Dermis blood vessel endothelial cell (primary cell): ENCODE results near the gene EVI5L. TPM values are rescaled to one million over a fixed set of nuclear protein-coding genes. Genes with fewer than 3 reads are reported as not detected.

ENCODE experiments used
- DNase-seq: peaks from one replicate; pipeline ENCODE4 v3.0.0; 2010
- total RNA-seq: library from RNA; depleted of rRNA; stranded (reverse); fragments of >200 nt; gene quantifications from 2 replicates; pipeline ENCODE4 v1.2.3, GENCODE V29; 2014

Gene EVI5L
- total RNA-seq, 1 donor from 2014 or later, result 12.6 TPM

DNA sequence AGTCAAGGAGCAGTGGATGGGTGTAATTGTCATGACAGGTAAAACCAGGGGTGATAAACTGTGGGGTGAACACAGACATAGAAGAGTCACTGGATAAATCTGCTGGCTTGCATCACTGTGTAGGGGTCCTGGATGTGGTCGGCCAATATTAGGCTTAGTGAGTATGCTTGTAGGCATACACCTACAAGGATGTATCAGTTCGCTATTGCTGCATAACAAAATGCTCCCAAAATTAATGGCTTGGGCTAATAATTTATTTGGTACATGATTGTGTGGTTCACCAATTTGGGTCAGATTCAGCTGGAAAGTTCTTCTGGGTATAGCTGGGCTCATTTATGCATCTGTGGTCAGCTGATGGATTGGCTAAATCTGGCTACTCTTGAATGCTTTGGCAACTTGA is 11.2 kb upstream of the EVI5L start:
- DNase-seq, result no peak

DNA sequence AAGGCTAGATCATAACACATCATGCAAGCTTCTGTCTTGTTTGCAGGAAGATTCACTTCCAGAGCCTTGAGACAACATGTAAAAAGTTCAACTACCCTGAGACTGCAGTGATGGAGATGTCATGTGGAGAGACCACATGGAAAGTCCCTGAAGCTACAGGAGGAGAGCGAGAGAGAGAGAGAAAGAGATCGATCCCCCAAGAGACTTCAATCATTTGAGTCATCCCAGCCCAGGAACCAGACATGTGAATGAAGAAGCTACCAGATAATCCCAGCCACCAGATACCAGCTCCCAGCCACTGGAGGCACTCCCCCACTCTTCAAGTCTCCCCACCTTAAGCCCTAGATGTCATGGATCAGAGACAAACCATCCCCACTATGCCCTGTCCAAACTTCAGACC is 10.7 kb upstream of the EVI5L start:
- no peak for DNase-seq

DNA sequence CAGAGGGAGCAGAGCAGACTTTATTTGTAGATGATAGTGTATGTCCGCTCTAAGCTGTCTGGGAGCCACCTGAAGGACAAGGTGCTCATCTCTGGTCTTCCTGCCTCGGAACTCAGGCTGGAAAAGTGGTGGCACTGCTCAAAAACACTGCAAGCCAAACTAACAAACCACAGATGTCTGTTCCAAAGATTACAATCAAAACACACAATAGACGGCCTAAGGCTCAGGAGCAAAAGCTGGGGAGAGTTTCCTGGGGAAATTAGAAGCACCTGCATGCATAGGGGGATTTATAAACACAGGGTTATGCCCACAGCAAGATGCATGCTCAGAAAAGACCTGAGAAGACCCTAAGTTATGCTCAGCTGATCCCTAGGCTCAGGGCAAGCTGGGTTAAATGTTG is 9.4 kb upstream of the EVI5L start:
- DNase-seq, result no peak

DNA sequence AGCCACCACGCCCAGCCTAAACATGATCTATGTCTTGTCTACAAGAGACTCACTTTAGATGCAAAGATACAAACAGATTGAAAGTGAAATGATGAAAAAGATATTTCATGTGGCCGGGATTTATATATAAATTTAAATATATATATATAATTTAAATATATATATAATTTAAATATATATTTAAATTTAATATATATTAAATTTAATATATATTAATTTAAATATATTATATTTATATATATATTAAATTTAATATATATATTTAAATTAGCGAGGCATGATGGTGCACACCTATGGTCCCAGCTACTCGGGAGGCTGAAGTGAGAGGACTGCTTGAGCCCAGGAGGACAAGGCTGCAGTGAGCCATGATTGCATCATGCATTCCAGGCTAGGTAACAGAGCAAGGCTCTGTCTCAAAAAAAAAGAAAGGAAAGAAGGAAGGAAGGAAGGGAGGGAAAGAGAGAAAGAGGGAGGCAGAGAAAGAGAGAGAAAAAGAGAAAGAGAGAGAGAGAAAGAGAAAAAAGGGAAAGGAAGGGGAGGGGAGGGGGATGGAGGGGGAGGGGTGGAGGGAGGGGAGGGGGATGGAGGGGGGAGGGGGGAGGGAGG is 7.0 kb upstream of the EVI5L start:
- no peak for DNase-seq

DNA sequence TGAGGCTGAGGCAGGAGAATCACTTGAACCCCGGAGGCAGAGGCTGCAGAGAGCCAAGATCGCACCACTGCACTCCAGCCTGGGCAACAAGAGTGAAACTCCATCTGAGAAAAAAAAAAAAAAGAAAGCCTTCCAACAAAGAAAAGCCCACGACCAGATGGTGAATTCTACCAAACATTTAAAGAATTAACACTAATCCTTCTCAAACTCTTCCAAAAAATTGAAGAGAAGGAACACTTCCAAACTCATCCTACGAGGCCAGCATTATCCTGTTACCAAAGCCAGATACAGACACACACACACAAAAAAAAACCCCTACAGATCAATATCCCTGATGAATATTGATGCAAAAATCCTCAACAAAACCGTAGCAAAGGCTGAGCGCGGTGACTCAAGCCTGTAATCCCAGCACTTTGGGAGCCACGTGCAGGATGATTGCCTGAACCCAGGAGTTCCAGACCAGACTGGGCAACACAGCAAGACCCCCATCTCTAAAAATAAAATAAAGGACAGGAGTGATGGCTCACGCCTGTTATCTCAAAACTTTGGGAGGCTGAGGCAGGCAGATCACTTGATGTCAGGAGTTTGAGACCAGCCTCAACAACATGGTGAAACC is 6.2 kb upstream of the EVI5L start:
- no peak for DNase-seq

DNA sequence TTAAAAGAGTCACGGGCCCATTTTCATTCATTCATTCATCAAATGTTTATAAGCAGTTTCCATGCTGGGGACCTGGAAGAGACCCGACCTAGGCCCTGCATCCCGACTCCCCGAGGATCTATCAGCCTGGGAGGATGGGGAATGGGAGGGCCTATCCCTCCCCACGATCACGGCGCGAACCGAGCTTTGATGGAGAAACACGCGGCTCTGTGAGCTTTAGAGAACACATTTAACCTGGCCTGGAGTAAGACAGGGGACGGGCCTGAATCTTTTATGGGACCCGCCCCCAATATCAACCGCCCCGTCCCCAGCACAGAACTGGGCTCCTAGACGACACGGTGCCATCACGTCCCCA is 875 bp upstream of the EVI5L start:
- no peak for DNase-seq

DNA sequence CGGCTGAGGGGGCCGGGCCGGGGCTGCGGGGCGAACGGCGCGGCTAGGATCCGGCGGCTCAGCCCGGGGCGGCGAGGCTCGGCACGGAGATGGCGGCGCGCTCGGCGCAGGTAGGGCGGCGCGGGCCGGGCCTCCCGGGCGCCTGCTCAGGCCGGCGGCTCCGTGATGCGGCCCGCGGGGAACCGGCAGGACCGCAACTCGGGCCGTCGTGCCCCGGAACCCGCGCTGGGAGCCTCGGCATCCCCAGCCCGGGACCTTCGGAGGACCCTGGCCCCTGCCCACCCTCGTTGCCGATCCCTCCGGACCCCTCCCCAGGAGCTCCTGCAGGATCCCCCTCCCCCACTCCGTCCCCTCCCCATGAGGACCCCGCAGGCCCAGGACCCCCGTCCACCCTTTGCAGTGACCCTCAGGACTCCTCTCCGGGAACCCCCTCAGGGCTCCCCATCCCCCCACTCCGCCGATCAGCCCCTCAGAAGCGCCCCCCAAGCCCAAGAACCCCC is 304 bp downstream of the EVI5L start:
- no peak for DNase-seq

DNA sequence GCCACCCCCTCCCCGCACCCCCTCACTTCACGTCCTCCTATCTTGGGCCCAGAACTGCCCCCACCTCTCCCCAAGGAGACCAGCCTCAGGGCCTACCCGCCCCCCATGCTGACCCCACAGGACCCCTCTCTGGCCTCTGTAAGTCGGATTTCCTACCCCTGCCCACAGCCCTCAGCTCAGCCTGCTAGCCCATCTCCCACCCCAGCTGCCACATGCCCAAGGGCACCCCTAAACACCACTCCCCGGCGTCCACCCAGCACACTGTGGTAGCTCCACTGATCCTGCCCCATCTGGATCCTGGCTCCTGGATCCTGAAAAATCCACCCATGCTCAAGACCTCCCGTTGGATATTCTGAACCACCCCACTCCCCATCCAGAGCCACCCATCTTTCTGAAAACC is 805 bp downstream of the EVI5L start:
- no peak for DNase-seq

DNA sequence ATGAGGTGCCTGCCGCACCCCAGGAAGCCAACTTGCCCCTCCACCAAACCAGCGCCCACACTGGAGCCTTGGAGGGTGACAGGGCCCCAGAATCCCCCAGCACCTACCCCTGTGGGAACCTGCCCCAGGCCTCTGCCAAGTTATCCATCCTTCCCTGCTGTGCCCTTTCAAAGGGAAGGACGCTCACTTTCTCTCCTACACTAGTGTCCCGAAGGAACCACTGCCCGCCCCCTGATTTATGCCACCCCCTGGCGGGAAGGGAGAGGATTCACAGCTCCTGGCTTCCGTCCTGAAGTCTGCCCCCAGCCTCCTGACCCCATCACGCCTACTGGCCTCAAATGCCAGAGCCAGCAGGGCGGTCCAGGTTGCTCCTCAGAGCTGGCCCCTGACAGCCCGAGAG is 1.4 kb downstream of the EVI5L start:
- peak; percentile 63 for DNase-seq

DNA sequence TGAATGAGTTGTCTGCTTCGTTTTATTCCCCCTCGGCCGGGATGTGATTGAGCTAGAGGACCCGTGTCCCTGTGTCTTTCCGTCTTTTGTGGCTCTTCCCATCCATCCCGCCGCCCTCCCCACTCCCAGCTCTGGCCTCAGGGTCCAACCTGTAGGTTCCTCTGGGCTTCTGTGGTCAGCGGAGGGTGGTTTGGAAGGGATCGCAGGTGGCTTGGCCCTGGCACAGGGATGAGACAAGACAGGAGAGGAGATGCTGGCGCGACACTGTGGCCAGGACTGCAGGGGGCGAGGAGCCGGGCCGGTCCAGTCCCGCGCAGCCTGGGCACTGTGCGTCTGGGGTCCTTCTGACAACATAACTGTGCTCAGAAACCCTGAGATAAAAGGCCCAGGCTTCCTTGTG is 2.0 kb downstream of the EVI5L start:
- no peak for DNase-seq

DNA sequence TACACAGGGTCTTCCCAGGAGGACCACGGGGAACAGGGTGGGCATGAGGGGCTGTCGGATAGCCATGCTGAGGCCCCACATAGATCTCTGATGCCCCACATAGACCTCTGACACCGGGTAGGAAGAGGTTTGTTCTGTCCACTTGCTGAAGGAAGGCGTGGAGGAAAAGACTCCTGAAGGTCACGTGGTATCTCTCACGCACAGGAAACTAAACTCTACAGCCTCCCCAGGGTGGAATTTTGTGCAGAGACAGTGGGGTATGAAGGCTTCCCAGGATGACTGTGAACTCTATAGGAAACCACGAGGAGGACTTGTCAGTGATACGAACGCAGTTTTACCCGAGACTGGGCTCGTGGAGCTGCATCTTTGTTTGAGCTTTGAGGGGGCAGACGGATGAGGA is 2.8 kb downstream of the EVI5L start:
- peak; percentile 67 for DNase-seq

DNA sequence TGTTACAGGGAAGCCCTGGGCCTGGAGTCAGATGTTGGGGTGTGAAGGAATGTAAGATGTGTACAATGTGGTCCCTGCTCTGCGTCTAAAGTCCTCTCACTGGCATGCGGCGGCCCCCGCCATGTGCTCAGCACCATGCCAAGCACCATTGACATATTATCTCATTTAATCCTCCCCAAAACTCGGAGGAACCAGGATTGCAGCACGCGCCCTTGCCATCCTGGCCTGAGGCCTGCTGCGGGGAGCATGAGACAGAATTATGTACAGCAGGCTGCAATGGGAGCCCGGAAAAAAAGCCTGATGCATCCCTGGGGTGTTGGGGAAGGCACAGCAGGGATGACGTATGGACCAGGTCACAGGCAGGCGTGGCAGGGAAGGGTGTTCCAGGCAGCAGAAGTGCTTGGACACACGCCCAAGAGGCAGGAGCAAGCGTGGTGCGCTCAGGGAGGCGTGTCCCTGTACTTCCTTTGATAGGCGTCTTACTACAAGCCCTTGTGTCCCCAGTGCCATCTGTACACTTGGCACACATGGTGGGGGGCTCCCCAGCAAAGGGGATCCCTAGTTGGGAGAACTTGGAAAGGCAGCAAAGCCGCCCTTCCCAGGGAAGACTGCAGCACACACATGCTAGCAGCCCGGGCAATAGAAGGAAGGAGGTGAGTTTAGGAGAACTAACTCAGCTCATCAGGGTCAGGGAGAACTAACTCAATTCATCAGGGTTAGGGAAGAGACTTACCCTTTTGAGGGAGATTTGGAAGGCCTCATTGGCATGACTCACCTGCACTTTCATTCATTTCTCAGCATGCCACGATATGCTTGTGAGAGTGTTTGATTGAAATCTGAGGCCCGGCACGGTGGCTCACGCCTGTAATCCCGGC is 3.4 kb downstream of the EVI5L start:
- peak; percentile 51 for DNase-seq

DNA sequence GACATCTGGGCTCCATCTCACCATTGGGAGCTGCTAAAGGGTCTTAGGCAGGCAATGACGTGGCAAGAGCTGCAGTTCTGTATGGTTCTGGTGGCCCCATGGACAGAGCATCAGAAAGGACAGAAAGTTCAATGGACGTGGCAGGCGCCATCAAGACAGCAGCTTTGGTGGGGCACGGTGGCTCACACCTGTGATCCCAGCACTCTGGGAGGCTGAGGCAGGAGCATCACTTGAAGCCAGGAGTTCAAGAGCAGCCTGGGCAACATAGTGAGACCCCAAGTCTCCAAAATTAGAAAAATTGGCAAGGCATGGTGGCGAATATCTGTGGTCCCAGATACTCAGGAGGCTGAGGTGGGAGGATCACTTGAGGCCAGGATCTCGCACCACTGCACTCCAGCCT is 9.5 kb downstream of the EVI5L start:
- DNase-seq, result no peak

DNA sequence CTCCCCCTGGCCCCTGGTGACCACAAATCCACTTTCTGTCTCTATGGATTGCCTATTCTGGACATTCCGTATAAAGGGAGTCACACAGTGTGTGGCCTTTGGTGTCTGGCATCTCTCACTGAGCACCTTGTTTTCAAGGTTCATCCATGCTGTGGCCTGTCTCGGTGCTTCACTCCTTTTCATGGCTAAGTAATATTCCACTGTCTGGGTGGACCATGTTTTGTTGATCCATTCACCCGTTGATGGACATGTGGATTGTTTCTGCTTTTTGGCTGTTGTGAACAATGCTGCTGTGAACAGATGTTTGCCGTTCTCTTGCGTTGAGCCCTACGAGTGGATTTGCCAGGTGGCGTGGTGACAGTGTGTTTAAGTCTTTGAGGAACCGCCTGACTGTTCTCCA is 10.6 kb downstream of the EVI5L start:
- no peak for DNase-seq

DNA sequence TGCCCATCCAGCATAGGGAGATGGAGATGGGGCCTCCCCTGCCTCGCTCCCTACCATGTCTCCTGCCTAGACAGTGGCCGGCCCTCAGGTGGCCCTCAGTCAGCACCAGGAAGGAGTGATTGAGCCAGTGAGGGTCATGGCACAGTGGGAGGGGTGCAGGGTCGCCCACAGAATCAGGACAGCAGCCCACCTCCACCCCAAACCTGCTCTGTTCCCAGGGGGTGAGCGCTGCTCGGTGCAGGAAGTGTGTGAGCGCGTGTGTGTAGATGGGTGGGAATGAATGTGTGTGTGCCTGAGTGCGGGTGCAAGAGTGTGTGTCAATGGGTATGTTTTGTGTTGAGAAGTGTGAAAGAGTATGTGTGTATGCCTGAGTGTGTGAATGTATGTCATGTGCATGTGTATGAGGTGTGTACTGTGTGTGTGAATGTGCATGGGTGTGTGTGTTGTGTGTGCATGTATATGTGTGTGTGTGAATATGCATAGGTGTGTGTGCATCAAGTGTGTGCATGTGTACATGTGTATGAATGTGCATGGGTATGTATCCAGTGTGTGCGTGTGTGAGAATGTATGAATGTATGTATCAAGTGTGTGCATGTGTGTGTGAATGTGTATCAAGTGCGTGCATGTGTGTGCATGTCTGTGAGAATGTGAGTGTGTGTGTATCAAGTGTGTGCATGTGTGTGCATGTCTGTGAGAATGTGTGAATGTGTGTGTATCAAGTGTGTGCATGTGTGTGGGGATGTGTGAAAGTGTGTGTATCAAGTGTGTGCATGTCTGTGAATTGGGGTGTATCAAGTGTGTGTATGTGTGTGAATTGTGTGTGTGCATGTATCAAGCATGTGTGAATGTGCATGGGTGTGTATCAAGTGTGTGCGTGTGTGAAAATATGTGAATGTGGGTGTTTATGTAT is 12.0 kb downstream of the EVI5L start:
- DNase-seq, result no peak

DNA sequence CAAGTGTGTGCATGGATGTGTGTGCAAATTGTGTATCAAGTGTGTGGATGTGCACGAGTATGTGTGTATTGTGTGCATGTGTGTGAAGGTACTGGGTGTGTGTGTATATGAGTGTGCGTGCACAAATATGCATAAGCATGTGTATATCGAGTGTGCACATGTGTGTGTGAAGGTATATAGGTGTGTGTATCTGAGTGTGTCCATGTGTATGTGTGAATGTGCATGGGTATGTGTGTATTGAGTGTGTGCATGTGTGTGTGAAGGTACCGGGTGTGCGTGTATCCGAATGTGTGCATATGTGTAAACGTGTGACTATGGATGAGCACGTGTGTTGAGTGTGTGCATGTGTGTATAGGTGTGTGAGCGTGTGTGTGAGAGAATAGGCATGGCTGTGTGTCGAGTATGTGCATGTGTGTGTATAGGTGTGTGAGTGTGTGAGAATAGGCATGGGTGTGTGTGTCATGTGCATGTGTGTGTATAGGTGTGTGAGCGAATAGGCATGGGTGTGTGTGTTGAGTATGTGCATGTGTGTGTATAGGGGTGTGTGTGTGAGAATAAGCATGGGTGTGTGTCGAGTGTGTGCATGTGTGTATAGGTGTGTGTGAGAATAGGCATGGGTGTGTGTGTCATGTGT is 12.8 kb downstream of the EVI5L start:
- no peak for DNase-seq

DNA sequence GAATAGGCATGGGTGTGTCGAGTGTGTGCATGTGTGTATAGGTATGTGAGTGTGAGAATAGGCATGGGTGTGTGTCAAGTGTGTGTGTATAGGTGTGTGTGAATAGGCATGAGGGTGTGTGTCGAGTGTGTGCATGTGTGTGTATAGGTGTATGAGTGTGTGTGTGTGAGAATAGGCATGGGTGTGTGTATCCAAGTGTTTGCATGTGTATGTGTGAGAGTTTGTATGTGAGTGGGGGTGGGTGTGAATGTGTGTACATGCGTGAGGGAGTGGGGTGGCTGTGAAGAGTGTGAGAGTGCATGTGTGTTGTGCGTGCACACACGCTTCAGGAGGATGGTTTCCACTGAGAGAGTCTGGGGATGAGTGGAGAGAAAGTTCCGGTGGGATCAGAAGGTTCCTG is 13.5 kb downstream of the EVI5L start:
- no peak for DNase-seq

DNA sequence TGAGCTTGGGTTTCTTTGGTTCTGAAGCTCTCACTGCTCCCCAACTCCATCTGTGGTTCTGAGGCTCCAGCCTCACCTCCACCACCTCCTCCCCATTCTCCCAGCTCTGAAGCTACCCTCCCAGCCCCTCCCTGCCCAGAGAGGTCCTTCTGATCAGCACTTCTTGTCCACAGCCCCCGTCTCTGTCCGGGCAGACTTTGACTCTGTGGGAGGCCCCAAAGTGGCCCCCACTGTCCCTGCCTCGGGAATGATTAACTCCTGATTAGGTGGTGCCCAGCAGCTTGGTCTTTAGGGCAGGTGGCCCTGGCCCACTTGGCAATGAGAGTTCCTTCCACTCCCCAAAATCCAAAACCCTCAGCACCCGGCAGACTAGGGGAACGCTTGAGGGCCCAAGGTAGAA is 14.4 kb downstream of the EVI5L start:
- DNase-seq, result no peak

DNA sequence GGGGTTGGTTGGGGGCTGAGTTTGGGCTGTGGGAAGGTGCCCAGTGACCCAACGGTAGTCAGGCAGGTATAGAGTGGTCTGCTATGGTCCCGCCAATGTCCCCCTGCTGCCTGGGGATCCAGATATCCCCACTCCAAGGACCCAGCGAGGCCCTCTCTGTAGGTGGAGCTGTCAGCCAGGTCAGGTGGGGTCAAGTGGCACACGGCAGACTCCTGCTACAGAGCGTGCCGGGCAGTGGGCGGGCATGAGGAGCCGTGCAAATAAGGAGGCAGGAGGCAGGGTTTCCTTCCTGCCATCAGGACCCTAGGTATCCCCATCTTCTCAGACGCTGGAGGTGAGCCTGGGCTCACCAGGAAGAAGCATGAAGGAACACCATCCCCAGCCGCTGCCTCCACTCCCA is 14.9 kb downstream of the EVI5L start:
- DNase-seq, result no peak

DNA sequence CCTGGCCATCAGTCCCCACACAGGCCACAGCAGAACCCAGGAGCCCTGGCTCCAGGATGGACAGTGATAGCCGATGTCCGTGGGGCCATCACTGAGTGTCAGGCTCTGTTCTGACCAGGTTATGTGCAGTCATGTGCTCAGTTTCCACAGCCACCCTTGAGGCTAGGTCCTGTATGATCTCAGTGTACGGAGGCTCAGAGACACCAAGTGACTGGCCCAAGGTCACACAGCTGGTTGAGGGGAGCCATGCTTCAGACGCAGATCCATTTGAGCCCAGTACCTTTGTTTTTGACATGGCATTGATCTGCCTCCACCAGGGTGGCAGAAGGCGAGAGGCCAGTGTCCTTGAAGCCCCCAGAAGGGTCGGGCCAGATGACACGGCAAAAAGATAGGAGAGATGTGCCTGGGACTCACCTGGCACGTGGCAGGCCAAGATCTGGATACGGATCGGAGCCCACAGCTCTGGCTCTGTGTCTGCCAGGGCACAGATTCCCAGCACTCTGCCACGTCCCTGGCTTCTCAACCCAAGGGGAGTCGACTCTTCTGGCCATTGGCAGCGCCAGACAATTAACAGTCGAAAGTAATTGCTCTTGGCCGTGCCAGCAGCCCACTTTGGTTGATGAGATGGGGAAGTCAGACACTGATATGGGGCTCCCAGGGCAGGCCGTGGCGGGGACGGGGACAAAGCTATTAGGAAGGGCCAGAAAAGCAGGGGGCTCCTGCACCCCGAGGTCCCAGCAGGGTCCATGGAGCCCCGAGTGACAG is 15.6 kb downstream of the EVI5L start:
- DNase-seq, result no peak

DNA sequence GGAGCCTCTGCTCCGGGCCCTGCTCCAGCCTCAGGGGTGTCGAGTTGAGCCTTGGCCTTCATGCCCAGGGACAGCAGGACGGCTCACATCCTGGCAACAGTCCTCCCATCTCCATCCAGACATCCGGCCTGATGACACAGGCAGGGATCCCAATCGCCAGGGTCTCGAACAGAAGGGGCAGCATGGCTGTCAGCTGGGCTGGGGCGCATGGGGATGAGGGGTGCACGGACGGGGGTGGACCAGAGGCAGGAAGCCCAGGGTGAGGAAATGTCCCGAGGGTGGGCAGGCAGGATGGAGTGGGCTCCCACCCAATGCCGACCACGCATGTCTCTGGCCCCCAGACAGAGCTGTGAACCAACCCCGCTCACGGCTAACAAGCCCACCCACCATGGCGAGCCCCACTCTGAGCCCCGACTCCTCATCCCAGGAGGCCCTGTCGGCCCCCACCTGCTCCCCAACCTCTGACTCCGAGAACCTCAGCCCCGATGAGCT is 16.2 kb downstream of the EVI5L start:
- no peak for DNase-seq
